ENCODE results near the gene WTAP. TPM values are rescaled to one million over a fixed set of nuclear protein-coding genes. Genes with fewer than 3 reads are reported as not detected.

The WTAP gene
- total RNA-seq, 1 donor from 2014 or later = 91.8 TPM

Small RNA genes within 50 kb of the gene (small RNA-seq; reads per million reads assigned to genes)
- gene RNU4ATAC18P (ENCODE audit: low replicate concordance) (not detected), gene SNORA20 (ENCODE audit: low replicate concordance) (39.3 reads per million, percentile 96 among the genes with 10 or more reads in this experiment), gene SNORA29 (ENCODE audit: low replicate concordance) (not detected)

Other genes starting within 250 kb of the WTAP start
- 216 TPM for gene SOD2, start 34.3 kb upstream of the WTAP start, total RNA-seq
- gene ACAT2, start 34.5 kb downstream of the WTAP start, total RNA-seq = 6.4 TPM
- 202 TPM for gene TCP1, start 62.1 kb downstream of the WTAP start, total RNA-seq
- gene MRPL18, start 63.0 kb downstream of the WTAP start, total RNA-seq = 62.6 TPM
- gene PNLDC1, start 72.8 kb downstream of the WTAP start, total RNA-seq = 0.82 TPM
- not detected for gene MAS1, start 163.5 kb downstream of the WTAP start, total RNA-seq
- gene IGF2R, start 241.6 kb downstream of the WTAP start, total RNA-seq = 239 TPM

Data from tongue (tissue), 2 donors.